Suprapubic skin (tissue), 3 donors: ENCODE data around the gene CAPN9.

ENCODE experiments used
- POLR2A ChIP-seq, 2 donors: fragments of 450-650 bp; IDR thresholded peaks; one replicate each; pipeline ENCODE4 v1.6.1; 2017; ENCODE audit warnings: antibody characterized with exemption in 2 of 2, mild to moderate bottlenecking in 2 of 2, moderate library complexity in 2 of 2
- TF ChIP-seq, protein P1 (sequence below), 2 donors: fragments of 200-600 bp in 1 of 2; fragments of 450-650 bp in 1 of 2; sonication (generic) in 1 of 2; IDR thresholded peaks; one replicate each; pipeline ENCODE4 v1.5.1; 2016 to 2019; ENCODE audit warnings: antibody characterized with exemption in 2 of 2, mild to moderate bottlenecking in 1 of 2, moderate library complexity in 1 of 2

DNA sequence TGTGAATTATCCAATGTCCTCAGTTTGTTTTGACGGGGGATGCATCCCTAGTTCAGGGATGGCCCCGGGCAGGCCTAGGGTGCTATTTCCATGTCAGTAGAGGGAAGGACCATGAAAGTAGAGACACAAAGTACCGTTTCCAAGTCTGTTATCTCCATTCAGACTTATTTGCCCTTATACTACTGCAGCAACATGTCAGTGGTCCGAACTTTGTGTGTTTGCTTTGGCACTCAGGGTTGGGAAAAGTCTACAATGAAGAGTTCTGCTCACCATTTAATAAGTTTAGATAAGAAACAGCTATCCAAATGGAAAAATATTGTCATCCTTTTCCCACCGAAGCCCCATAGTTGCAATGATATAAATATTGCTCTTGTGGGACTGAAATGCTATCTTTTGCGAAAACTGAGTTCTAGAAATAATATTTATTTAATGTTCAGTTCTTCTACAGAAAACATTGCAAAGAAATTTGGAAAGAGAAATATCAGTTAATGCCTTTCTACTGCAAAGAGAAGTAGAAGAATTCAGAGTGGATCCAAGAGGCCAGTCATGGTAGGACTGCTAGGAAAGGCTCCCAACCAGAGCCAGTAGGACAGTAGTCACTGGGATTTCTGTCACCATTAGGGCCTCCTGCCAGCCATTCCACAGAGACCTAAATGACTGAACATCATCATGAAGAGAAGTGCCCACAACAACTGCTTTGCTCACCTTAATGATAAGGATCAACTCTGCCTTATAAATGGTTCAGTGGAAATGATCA, 21.8 kb upstream of the CAPN9 start:
- TF ChIP-seq POLR2A (IDR thresholded peaks at IDR 0.05), result no peak
- TF ChIP-seq, protein P1, sequence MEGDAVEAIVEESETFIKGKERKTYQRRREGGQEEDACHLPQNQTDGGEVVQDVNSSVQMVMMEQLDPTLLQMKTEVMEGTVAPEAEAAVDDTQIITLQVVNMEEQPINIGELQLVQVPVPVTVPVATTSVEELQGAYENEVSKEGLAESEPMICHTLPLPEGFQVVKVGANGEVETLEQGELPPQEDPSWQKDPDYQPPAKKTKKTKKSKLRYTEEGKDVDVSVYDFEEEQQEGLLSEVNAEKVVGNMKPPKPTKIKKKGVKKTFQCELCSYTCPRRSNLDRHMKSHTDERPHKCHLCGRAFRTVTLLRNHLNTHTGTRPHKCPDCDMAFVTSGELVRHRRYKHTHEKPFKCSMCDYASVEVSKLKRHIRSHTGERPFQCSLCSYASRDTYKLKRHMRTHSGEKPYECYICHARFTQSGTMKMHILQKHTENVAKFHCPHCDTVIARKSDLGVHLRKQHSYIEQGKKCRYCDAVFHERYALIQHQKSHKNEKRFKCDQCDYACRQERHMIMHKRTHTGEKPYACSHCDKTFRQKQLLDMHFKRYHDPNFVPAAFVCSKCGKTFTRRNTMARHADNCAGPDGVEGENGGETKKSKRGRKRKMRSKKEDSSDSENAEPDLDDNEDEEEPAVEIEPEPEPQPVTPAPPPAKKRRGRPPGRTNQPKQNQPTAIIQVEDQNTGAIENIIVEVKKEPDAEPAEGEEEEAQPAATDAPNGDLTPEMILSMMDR (IDR thresholded peaks at IDR 0.05), result no peak
